ENCODE results near the gene SPATA13.

SPATA13 gene

DNA sequence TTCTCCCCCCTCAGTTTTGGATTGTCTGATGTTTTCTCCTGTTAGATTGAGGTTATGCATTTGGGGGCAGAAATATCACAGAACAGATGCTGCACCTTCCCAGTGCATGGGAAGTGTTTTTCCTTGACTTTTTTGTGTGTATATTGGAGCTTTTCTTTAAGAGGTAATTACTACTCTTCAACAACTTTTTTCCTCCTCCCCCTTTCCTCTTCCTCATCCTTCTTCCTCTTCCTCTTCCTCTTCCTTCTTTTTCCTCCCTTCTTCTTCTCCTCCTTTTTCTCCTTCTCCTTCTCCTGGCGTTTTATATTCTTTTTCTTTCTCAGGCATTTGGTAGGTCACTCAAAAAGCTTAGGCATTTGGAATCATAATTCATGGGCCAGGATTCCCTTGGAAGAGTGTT is 18.1 kb upstream of the SPATA13 start:
- no peak for DNase-seq

DNA sequence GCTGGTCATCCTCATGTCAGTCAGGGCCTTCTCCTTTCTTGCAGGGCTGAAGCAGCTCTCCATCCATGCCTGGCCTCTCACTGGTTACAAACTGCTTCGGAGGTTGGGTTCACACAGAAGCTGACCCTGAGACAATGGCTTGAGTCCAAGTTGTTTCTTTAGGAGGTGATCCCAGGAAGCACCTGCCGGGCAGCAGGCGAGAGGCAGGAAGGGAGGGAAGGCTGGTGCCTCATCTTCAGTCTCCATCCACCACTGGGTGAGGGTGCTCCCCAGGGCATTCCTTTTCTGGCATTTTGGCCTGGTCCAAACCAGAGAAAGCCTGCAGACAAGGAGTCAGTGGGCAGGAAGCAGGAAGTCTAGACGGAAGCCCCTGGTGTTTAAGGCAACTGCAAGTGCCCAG is 17.6 kb upstream of the SPATA13 start:
- DNase-seq: no peak

DNA sequence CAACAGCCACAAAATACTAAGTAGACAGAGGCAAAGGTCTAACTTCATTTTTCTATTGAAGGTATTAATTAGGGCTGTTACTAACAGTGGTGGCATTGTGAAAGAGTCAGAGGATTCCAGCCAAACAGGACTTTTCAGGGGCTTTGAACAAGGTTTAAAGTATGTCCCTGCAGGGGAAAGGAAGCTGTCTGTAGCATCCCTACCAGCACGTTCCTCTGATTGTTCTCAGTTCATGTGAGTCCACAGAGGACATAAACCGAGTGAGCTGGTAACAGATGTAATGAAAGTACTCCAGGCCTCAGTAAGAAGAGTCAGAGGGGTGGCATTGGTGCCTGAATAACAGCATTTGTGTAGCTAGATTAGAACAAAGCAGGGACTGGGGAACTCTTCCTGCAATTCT is 15.3 kb upstream of the SPATA13 start:
- no peak for DNase-seq

GRCh38 chr13:24145674-24146073 is 14.8 kb upstream of the SPATA13 start:
- no peak for DNase-seq

- DNase-seq: no peak
Measured at GRCh38 chr13:24146961-24147569, 13.5 kb upstream of the SPATA13 start.

DNA sequence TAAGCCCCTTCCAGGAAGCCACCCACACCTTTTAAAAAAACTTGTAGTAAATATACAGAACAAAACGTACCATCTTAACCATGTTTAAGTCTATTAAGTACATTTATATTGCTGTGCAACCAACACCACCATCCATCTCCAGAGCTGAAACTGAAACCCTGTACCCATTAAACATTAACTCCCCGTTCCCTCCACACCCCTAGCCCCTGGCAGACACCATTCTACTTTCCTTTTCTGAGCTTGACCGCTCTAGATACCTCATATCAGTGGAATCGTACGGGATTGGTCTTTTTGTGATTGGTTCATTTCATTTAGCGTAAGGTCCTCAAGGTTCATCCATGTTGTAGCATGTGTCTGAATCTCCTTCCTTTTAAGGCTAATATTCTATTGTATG is 13.0 kb upstream of the SPATA13 start:
- DNase-seq: no peak

GRCh38 chr13:24148414-24149235 is 11.9 kb upstream of the SPATA13 start:
- no peak for DNase-seq

DNA sequence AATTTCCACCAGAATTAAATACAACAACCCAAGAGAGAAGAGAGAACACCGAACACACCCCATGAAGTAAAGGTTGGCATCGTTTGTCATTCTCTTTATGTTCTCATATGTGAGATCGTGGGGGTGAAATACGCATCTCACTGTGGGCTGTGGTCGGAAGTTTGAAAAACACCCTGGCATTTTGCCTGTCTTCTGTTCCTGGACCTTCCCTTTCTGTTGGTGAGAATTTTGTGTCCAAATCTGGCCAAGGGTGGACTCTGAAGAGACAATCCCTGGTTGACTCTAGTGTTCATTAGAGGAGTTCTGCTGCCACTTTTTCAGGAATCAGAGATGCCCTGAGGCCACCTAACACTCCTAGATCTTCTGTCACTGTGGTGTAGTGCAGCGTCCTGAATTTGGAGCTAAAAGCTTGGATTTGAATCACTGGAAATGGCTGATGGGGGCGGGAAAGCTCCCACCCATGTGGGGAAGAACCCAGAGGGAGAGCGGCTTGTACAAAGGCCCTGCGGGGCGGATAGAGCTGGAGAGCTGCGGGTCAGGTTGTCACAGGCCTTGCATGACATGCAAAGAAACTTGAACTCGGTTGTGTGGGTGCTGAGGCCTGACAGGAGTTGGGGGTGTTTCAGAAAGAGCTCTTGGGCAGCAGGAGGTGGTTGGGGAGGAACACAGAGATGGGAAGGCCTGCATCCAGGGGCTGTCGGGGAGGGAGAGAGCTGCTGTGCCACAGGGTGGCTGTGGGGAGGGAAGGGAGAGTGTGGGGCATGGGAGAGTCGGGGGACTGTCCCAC is 11.1 kb upstream of the SPATA13 start:
- DNase-seq: no peak

DNA sequence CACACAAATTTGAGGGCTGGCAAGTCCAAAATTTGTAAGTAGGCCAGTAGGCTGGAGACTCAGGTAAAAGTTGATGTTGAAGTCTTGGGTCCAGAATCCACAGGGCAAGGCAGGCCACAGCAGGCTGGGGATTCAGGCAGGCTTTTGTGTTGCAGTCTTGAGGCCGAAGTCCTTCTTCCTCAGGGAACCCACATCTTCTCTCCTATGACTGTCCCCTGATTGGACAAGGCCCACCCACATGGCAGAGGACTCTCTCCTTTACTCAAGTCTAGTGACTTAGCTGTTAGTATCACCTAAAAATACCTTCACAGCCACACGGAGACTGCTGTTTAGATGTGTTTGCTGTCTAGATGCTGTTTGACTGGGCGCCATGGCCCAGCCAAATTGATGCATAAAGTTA is 9.9 kb upstream of the SPATA13 start:
- DNase-seq: no peak

- no peak for DNase-seq
Measured at GRCh38 chr13:24151864-24152263, 8.7 kb upstream of the SPATA13 start.

DNA sequence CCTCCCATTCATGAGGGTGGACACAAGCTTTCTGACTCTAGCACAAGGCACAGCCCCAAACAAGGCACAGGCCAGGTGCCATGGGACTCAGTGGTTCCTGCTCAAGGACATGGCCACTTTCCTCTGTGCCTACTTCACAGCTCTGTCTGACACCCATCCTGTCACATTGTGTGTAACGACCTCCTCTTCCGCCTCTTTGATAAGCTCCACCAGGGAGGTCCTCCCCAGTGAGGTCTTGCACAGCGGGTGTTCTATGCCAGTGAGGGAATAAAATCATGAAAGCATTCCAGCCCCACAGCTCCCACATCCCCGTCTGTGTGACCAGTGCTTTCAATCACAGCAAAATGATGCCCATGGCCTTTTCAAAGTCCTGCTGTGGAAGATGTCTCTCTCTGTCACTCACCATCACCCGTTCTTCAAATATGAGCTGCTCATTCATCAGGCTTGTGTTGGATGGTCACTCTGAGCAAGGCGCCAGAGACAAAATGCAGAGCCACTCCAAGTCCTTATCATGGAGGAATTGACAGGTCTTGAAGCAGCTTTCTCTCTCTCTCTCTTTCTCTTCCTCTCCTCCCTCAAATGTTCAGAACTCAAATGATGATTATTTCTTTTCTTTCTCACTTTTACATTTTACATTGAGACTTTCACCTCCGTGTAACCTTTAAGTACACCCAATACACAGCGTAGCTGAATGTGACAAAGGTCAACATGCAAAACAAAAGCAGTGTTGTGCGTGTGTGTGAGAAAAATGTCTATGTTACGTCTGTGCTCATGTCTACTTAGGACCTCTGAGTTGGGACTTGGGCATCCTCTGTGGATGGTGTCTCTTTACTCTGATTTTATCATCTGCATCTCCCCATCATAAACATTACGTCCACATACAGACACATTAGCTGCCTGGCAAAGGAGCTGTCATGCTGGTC is 8.0 kb upstream of the SPATA13 start:
- DNase-seq: no peak

- no peak for DNase-seq
Measured at GRCh38 chr13:24153347-24153746, 7.2 kb upstream of the SPATA13 start.

GRCh38 chr13:24153979-24154701 is 6.4 kb upstream of the SPATA13 start:
- DNase-seq: no peak

- no peak for DNase-seq
Measured at GRCh38 chr13:24159357-24159756, 1.2 kb upstream of the SPATA13 start.

DNA sequence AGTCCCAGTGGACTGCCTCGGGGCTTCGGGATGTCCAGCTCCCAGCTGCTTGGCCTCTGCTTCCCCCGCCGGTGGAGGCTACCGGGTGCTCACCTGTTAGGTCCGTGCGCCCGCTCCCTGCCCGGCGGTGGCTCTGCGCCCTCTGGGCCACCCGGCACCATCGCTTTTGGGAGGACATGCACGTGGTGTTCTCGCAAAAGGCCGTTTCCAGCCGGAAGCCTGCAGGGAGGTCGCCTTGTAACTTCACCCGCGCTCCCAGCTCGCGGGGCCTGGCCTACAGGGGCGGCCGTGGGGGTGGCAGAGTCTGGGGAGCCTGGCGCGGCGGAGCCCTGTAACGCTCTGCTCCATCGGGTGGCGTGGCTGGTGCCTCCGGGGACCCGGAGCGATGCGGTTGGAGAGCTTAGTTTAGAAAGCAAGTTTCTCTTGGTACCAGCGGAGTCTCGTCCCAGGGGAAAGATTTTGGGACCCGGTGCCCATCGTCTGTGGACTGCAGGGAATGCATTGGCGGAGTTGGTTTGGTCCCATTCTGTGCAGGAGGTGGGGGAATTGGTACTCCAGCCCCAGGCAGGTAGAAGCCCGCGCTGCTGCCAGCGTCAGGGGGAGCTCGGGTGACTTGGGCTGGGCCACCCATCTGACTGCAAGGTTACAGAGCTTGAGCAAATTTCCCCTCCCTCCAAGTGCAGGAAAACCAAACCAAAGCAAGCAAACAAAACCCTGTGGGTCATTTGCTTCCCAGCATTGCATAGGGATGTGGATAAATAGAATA is 673 bp downstream of the SPATA13 start:
- DNase-seq: peak; percentile 29

- no peak for DNase-seq
Measured at GRCh38 chr13:24161980-24162525, 1.5 kb downstream of the SPATA13 start.

DNA sequence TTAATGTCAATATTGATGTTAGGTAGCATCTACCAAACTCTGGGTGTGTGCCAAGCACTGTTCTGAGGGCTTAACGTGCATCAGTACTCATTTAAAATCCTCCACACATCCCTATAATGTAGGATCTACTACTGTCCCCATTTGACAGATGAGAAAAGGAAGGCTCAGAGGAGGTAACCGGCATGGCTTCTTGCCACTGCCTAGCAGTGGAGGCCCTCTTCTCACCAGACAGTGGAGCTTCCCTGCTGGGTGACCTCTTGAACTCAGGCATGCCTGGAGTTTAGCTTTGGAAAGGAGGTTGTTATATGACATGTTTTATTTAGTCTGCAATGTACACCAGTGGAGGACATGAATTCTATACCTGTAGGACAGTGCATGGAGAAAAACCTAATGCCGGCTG is 2.1 kb downstream of the SPATA13 start:
- no peak for DNase-seq

DNA sequence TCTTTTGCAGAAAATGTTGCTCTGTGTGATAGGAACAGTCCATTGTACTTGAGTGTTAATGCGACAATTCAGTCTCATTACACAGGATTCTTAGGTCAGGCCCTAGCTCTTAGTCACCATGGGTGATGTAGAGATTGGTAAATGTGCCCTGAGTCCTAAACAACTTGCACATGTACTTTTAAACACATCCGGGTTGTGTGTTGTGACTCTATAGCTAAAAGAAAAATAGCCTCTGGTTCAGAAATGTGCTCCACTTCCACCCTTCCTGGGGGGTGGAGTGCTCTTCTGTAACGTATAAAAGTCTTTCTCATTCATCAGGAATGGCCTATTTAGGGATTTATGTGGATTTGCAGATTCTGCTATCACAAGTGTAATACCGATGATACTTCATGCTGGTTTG is 5.2 kb downstream of the SPATA13 start:
- no peak for DNase-seq

DNA sequence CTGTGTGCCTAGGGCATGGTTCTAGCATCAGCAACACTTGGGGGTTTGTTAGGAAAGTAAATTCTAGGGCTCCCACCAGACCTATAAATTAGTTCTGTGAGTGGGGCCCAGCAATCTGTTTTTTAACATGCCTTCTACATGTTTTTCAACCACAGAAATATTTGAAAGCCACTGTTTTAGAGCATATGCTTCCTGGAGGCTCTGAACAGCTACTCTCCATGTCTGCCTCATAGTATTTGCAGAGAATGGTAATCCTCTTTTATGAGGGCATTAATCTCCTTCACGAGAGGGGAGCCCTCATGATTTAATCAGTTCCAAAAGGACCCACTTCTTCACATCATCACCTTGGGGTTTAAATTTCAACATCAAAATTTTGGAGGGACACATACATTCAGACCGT is 6.0 kb downstream of the SPATA13 start:
- no peak for DNase-seq

DNA sequence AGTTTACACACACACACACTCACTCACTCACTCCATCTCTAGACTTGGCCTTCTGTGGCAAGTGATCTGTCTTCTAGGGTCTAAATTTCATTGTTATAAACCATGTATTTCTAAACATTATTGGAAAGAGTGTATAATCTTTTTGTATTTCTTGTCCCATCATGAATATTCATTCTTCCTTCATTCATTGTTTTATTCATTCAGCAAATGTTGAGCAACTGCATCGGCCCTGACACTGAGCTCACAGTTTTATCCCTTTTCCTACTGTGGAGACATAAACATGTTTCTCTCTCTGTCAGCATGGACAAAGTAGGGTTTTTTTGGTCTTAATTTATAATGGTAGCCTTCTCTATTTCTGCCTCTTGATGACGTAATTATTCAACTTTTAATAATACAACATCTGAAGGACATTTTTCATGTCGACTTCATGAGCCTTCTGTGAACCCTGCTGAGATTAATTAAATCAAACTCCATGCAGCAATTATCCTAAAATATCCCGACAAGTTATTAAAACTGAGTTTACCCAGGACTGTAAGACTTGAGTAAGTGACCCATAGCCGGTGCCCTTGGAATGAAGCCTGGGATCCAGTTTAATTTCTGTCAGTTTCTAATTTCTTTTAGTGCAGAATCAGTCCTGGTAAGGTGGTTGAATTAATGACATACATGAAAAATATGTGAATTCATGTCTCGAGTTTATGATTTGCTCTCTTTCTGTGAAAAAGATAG is 7.3 kb downstream of the SPATA13 start:
- DNase-seq: no peak
